ENCODE results near the gene RTP5.

RTP5 gene

DNA sequence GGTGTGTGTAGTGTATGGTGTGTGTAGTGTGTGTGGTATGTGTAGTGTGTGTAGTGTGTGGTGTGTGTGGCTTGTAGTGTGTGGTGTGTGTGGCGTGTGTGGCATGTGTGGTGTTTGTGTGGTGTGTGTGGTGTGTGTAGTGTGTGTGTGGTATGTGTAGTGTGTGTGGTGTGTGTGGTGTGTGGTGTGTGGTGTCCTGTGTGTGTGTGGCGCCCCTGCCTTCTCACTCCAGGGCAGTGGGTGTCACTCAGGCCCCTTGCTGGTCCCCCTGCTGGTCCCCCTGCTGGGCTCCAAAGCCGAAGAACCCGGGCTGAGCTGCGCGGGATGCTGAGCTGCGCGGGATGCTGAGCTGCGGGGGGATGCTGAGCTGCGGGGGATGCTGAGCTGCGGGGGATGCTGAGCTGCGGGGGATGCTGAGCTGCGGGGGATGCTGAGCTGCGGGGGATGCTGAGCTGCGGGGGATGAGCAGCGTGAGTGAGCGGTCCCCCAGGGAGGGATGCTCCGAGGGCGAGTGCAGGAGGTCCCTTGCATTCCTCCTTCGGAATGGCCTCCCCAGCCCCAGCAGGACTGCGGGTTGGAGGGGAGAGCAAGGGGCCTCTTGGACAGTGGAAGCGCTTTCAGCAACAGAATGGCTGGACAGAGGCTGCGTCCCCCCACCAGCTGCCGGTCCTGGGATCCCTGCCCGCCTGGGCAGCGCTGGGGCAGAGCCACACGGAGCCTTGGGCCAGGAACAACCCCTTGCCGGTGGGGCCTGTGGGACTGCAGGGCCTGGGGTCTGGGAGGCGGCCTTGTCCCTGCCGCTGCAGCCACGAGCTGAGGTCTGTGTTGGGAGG is 3.4 kb upstream of the RTP5 start:
- no peak overlapping the region for H3K4me3 ChIP-seq (ENCODE audit: low read length)
- no peak for DNase-seq (ENCODE audit: low read depth)
- TF ChIP-seq, protein P1, sequence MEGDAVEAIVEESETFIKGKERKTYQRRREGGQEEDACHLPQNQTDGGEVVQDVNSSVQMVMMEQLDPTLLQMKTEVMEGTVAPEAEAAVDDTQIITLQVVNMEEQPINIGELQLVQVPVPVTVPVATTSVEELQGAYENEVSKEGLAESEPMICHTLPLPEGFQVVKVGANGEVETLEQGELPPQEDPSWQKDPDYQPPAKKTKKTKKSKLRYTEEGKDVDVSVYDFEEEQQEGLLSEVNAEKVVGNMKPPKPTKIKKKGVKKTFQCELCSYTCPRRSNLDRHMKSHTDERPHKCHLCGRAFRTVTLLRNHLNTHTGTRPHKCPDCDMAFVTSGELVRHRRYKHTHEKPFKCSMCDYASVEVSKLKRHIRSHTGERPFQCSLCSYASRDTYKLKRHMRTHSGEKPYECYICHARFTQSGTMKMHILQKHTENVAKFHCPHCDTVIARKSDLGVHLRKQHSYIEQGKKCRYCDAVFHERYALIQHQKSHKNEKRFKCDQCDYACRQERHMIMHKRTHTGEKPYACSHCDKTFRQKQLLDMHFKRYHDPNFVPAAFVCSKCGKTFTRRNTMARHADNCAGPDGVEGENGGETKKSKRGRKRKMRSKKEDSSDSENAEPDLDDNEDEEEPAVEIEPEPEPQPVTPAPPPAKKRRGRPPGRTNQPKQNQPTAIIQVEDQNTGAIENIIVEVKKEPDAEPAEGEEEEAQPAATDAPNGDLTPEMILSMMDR (conservative IDR thresholded peaks at IDR 0.05; ENCODE audit: low read length): no peak

DNA sequence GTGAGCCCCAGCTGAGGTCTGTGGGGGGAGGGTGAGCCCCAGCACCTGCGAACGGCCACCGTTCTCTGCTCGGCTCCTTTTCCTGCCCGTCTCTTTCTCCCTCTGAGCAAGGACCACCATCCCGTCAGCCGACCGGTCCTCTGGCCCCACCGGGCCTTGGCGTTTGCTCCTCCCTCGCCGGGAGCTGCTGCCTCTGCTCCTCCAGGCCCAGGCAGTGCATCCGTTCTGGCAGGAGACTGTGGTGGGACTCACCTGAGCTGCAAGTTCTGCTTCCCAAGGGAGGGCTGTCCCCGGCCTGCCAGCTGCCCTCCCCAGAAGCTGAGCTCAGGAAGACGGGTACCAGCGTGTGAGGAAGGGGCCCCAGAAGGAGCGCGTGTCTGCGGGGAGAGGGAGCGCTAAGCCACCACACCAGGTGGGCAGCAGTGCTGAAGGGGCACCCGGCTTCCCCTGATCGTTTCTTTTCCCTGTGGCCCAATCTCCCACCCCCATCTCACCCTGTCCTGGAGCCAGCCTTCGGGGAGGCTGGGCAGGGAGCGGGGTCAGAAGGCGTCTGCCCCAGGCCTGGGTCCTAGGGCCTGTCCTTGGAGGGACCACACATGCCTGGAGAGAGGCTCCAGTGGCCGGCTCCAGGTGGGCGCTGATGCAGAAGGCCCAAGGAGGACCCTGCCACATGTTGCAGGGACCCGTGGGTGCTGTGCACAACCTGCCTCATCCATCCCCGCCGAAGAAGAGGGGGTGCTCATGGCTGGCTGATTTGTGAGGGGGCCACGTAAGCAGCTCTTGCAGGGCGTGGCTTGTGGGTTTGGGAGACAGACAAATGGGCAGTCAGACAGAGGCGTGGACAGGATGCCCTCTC is 2.5 kb upstream of the RTP5 start:
- no peak for DNase-seq (ENCODE audit: low read depth)
- H3K4me3 ChIP-seq (ENCODE audit: low read length): no peak overlapping the region
- TF ChIP-seq, protein P1 (conservative IDR thresholded peaks at IDR 0.05; ENCODE audit: low read length): no peak

DNA sequence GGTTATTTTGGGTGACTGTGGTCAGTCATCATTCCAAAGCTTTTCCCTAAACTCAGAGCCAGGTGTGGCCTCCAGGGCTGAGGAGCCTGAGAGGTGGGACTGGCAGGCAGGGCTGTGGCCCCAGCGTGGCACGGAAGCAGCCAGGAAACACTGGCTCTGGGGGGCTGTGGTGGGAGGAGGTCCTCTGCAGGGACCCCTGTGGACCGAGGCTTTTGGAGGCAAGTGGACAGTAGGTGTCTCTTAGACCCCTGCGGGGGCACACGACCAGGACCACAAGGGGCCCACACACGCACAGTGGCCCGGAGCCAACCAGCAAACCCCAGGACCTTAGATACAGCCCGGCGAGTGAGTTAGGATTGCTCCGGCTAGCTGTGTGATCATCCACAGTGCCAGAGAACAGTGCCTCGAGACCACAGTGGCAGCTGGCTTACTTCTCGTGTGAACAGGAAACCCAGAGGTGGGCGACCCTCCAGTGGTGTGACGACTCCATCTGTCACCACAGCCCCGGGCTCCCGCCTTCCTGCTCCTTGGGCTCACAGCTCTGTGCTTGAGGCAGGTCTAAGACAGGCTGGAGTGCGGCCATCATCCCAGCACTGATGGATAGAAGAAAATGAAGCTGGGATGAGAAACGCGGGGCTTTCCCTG is 1.6 kb upstream of the RTP5 start:
- TF ChIP-seq, protein P1 (conservative IDR thresholded peaks at IDR 0.05; ENCODE audit: low read length): no peak
- no peak for DNase-seq (ENCODE audit: low read depth)
- H3K4me3 ChIP-seq (ENCODE audit: low read length): no peak overlapping the region

DNA sequence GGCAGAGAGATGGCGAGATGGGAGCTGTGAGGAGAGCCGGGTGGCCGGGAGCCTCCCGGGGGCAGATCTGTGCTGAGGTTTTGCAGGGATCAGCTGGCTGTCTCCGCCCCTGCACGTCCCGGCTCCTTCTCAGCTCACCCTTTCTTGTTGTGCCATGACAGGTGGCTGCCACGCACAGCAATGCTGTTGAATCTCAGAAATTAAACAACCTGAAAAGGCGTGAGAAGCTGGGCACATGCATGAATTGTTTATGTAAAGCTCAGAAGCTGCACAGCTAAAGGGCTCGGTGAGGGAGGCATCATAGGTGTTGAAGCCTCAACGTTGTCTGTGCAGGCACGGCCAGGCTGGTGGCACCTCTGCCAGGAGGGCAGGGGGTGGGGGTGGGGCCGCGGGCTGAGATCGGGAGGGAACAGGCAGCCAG is 858 bp upstream of the RTP5 start:
- TF ChIP-seq, protein P1 (conservative IDR thresholded peaks at IDR 0.05; ENCODE audit: low read length): no peak
- no peak for DNase-seq (ENCODE audit: low read depth)

DNA sequence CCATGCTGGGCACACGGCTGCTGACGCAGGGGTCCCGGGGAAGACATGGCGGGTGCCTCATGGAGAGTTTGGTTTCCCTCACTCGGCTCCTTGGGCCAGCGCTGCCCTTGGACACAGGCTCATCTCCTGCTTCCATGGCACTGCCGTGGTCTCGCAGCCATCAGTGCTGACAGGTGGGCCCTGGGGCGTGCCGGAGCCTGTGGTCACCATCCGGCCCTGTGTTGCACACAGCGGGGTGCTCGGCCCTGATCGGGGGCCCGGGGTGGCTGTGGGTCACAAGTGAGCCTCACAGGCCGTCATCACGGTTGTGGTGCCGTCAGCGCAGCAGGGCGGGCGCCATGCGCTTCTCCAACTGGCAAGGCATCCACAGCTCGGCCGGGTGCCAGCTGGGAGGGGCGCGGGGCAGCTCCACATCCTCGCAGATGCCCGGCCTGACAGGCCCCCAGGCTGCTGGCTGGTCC is 582 bp downstream of the RTP5 start:
- TF ChIP-seq, protein P1 (conservative IDR thresholded peaks at IDR 0.05; ENCODE audit: low read length): no peak
- no peak overlapping the region for H3K4me3 ChIP-seq (ENCODE audit: low read length)
- DNase-seq (ENCODE audit: low read depth): no peak

More for the DNA sequence above, 858 bp upstream of the RTP5 start:
- H3K4me3 ChIP-seq (ENCODE audit: low read length): no peak overlapping the region

DNA sequence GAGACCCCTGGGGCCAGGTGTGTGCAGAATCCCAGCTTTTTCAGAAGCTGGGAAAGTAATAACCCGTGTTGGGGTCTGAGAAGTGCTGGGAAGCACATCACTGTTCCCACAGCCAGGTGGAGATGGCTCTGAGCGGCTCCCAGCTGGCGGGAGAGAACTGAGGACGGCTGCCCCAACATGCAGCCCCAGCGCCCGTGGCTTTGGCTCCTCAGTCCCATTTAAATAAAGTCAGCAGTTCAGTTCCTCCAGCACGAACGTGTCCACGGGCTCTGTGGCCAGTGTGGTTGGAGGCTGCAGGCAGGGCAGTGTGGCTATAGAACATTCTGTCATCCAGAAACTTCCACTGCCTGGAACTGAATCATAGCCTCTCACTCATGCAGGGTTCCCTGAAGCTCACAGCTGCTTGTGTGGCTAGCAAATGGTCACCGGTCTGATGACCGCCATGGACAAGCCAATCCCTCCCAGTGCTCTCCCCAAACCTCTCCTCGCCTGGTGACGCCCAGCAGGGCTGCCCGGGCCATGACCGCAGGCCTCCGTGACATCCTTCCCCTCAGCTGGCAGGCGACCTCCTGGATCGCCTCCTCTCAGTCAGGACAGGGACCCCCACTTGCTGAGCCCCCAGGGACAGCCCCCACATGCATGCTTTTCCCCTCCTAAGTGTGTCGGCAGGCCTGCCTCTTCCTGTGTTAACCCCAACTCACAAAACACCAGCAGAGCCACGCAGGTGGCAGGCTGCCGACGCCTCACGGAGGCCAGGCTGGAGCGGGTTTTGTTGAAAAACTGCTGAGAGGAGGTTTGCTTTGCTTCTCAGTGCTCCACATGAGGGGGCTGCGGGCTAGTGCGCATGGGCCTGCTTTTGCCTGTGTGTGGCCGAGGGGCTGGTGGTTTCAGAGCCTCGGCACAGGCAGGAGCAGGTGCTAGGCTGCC is 1.3 kb downstream of the RTP5 start:
- TF ChIP-seq, protein P1 (conservative IDR thresholded peaks at IDR 0.05; ENCODE audit: low read length): no peak
- DNase-seq (ENCODE audit: low read depth): no peak
- H3K4me3 ChIP-seq (ENCODE audit: low read length): no peak overlapping the region

Data from AG10803 (cell line).